ENCODE results near the gene KCND3.

DNA sequence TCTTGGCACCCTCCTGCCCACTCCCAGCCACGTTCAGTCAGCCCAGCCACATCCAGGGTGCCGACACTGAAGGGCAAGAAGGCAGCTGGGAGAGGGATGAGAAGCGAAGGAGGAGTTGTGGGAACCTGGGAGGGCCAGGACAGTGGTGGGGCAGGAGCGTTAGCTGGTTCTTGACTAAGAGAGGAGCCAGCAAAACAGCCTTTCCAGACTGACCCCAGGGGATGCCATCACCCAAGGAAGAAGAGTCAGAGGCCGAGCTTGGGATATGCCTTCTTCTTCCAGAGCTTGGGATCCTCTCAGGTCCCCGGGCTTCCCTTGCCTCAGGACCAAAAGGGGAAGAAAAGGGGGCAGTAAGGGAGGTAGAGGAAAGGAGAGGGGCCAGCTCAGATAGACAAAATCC is 257.5 kb downstream of the KCND3 start:
- TF ChIP-seq, protein P1, sequence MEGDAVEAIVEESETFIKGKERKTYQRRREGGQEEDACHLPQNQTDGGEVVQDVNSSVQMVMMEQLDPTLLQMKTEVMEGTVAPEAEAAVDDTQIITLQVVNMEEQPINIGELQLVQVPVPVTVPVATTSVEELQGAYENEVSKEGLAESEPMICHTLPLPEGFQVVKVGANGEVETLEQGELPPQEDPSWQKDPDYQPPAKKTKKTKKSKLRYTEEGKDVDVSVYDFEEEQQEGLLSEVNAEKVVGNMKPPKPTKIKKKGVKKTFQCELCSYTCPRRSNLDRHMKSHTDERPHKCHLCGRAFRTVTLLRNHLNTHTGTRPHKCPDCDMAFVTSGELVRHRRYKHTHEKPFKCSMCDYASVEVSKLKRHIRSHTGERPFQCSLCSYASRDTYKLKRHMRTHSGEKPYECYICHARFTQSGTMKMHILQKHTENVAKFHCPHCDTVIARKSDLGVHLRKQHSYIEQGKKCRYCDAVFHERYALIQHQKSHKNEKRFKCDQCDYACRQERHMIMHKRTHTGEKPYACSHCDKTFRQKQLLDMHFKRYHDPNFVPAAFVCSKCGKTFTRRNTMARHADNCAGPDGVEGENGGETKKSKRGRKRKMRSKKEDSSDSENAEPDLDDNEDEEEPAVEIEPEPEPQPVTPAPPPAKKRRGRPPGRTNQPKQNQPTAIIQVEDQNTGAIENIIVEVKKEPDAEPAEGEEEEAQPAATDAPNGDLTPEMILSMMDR (IDR thresholded peaks at IDR 0.05; ENCODE audit: low read depth, low read length, missing input control), result no peak
- TF ChIP-seq, protein P2, sequence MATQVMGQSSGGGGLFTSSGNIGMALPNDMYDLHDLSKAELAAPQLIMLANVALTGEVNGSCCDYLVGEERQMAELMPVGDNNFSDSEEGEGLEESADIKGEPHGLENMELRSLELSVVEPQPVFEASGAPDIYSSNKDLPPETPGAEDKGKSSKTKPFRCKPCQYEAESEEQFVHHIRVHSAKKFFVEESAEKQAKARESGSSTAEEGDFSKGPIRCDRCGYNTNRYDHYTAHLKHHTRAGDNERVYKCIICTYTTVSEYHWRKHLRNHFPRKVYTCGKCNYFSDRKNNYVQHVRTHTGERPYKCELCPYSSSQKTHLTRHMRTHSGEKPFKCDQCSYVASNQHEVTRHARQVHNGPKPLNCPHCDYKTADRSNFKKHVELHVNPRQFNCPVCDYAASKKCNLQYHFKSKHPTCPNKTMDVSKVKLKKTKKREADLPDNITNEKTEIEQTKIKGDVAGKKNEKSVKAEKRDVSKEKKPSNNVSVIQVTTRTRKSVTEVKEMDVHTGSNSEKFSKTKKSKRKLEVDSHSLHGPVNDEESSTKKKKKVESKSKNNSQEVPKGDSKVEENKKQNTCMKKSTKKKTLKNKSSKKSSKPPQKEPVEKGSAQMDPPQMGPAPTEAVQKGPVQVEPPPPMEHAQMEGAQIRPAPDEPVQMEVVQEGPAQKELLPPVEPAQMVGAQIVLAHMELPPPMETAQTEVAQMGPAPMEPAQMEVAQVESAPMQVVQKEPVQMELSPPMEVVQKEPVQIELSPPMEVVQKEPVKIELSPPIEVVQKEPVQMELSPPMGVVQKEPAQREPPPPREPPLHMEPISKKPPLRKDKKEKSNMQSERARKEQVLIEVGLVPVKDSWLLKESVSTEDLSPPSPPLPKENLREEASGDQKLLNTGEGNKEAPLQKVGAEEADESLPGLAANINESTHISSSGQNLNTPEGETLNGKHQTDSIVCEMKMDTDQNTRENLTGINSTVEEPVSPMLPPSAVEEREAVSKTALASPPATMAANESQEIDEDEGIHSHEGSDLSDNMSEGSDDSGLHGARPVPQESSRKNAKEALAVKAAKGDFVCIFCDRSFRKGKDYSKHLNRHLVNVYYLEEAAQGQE (IDR thresholded peaks at IDR 0.05), result no peak
- TF ChIP-seq YY1 (IDR thresholded peaks at IDR 0.05) (no peak), EGR1 (IDR thresholded peaks at IDR 0.05; ENCODE audit: low read depth in 2 of 2) (no peak), GABPA (IDR thresholded peaks at IDR 0.05 in 1 of 2, conservative IDR thresholded peaks at IDR 0.05 in 1 of 2) (no peak), JUND (IDR thresholded peaks at IDR 0.05) (no peak)
- TF ChIP-seq, protein P3, sequence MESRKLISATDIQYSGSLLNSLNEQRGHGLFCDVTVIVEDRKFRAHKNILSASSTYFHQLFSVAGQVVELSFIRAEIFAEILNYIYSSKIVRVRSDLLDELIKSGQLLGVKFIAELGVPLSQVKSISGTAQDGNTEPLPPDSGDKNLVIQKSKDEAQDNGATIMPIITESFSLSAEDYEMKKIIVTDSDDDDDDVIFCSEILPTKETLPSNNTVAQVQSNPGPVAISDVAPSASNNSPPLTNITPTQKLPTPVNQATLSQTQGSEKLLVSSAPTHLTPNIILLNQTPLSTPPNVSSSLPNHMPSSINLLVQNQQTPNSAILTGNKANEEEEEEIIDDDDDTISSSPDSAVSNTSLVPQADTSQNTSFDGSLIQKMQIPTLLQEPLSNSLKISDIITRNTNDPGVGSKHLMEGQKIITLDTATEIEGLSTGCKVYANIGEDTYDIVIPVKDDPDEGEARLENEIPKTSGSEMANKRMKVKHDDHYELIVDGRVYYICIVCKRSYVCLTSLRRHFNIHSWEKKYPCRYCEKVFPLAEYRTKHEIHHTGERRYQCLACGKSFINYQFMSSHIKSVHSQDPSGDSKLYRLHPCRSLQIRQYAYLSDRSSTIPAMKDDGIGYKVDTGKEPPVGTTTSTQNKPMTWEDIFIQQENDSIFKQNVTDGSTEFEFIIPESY (IDR thresholded peaks at IDR 0.05), result no peak
- TF ChIP-seq, protein P4, sequence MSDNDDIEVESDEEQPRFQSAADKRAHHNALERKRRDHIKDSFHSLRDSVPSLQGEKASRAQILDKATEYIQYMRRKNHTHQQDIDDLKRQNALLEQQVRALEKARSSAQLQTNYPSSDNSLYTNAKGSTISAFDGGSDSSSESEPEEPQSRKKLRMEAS (IDR thresholded peaks at IDR 0.05), result no peak
